NCI-H2171 treated with DMSO at 0.1 percent for 48 hours (cell line): ENCODE results near the gene SCYL3.
"Not testable (repeated sequence)": the region's sequence is repeated elsewhere in the genome, so short reads cannot be mapped to it uniquely, and the experiment has no call there.

Source experiments
- DNase-seq: peaks from one replicate; lab custom pipeline; 2025; lab: John Stamatoyannopoulos, UW

The SCYL3 gene

DNA sequence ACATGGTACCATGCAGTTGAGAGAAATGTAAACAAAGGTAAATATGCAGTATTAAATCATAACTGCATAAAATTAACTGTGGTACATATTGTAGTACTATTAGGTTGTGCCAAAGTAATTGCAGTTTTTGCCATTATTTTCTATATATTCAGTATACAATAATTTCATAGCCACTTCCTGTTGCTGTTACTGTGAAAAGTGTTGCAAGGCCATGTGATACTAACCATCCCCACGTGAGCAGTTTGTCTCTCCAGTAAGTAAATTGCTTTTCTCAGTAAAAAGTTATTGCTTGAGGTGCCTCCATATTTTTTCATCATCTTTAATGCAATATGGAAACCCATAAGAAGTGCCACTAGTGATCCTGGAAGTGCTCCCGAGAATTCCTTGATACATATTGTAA lies 79.4 kb downstream of the SCYL3 start:
- no peak for DNase-seq

DNA sequence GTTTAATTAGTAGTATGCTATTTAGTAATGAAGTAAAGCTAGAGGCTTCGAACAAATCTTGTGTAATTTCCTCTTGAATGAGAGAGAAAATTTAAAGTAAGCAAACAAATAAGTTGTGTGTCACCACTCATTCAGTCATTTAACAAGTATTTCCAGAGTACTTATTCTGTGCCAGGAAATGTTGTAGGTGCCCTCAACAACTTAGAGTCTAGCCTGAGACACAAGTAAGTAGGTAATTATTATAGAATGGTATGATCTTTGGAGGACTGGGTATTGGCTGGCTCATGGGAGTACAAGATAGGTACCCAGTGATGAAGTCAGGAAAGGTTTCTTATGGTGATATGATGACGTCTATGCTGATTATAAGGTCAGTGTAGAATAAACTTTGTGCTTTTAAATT lies 81.6 kb downstream of the SCYL3 start:
- no peak for DNase-seq

DNA sequence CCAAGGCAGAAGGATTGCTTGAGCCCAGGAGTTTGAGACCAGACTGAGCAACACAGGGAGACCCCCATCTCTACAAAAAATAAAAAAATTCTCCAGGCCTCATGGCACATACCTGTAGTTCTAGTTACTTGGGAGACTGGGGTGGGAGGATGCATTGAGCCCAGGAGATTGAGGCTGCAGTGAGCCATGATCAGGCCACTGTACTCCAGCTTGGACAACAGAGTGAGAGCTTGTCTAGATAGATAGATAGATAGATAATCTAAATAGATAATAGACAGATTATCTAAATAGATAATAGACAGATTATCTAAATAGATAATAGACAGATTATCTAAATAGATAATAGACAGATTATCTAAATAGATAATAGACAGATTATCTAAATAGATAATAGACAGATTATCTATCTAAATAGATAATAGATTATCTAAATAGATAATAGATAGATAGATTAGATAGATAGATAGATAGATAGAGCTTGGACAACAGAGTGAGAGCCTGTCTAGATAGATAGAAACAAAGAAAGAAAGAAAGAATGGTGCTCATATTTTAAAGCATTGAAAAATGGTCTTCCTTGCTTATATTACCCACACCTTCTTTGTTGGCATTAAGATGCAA lies 82.2 kb downstream of the SCYL3 start:
- not testable (repeated sequence) for DNase-seq

DNA sequence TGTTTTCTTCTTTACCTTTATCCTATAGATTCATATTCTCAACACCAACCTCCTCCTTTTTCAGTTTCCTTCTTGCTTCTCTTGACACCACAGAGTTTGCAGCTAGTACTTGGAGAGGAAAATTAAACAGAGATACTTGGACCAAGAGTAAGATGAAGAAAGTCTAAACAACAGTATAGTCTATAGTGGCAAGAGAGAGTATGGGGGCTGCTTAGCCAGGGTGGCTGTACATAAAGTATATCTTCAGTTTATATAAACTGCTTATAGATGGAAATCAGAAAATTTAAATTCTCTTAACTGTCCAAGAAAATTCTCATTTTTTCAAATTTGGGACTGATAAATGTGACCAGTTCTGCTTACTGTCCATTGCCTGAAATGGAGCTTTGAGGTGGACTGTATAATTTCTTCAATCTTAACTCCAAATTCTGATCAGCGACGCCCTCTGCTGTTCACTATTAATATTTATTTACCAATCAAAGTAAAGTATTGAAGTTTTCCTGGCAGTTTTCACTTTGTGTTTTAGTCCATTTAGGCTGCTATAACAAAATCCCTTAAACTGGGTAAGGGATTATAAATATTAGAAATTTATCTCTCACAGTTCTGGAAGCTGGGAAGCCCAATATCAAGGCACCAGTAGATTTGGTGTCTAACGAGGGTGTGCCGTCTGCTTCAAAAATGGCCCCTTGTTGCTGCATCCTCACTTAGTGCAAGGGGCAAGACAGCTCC lies 84.2 kb downstream of the SCYL3 start:
- peak; percentile 1 for DNase-seq

DNA sequence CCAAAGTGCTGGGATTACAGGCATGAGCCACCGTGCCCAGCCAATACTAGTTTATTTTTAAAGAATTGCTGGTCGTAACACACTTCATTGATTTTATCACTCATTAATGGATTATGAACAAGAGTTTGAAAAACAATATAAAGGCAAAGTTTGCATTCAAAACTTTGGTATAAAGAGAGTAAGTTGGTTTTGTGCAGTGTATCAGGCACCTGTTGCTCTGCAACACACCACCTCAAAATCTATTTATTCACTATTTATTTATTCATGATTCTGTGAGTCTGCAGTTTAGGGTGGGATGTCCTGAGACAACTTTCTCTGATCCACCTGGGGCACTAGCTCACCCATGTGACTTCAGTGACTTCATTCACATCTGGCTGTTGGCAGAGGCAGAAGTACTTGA lies 88.8 kb downstream of the SCYL3 start:
- no peak for DNase-seq

DNA sequence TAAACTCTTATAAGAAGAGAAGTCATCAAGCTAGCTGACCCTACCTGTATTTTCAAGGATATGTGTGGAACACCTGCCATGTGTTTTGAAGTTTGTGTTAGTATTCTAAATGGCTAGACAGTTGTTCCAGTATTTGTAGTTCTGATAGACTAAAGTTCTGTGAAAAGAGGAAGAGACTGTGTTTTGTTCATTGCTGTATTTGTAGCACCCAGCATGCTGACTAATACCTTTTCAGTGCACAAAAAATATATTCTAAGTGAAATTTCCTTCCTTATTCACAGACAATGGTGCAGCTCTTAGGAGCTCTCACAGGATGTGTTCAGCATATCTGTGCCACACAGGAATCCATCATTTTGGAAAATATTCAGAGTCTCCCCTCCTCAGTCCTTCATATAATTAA lies 90.8 kb downstream of the SCYL3 start:
- no peak for DNase-seq
